ENCODE results near the gene IRX4. TPM values are rescaled to one million over a fixed set of nuclear protein-coding genes. Genes with fewer than 3 reads are reported as not detected.

Gene IRX4
- total RNA-seq, 1 donor from 2014 or later, result not detected

Other genes with a start within 250 kb of the IRX4 start
- gene MRPL36, start 83.1 kb downstream of the IRX4 start, total RNA-seq, result 54.6 and 60.6 TPM in 2 replicates
- gene NDUFS6, start 81.5 kb downstream of the IRX4 start, total RNA-seq, result 35.3 and 39.2 TPM in 2 replicates